GM18873 (cell line): ENCODE results near the gene GRID2IP.
"Not testable (repeated sequence)": the region's sequence is repeated elsewhere in the genome, so short reads cannot be mapped to it uniquely, and the experiment has no call there.

ENCODE experiments used
- ATAC-seq: cut with Tn5 transposase; IDR thresholded peaks from one replicate; pipeline ENCODE4 v1.9.1; 2021; ENCODE audit warnings: mild to moderate bottlenecking, moderate library complexity, moderate number of reproducible peaks; ENCODE audit not compliant: unreplicated experiment, low FRiP score

GRID2IP gene

GRCh38 chr7:6495597-6496262 lies 55.5 kb downstream of the GRID2IP start:
- no peak for ATAC-seq

- no peak for ATAC-seq
Measured at GRCh38 chr7:6494365-6494764, 56.9 kb downstream of the GRID2IP start.

- ATAC-seq: no peak
Measured at GRCh38 chr7:6491194-6491593, 60.1 kb downstream of the GRID2IP start.

GRCh38 chr7:6489612-6490011 lies 61.6 kb downstream of the GRID2IP start:
- no peak for ATAC-seq

GRCh38 chr7:6487184-6487545 lies 64.1 kb downstream of the GRID2IP start:
- ATAC-seq: no peak

GRCh38 chr7:6486438-6487183 lies 64.7 kb downstream of the GRID2IP start:
- no peak for ATAC-seq

- no peak for ATAC-seq
Measured at GRCh38 chr7:6482743-6483119, 68.5 kb downstream of the GRID2IP start.

GRCh38 chr7:6482307-6482706 lies 69.0 kb downstream of the GRID2IP start:
- no peak for ATAC-seq

GRCh38 chr7:6481445-6481844 lies 69.8 kb downstream of the GRID2IP start:
- no peak for ATAC-seq

- no peak for ATAC-seq
Measured at GRCh38 chr7:6480323-6480660, 71.0 kb downstream of the GRID2IP start.

GRCh38 chr7:6479067-6479466 lies 72.2 kb downstream of the GRID2IP start:
- no peak for ATAC-seq

GRCh38 chr7:6478186-6478585 lies 73.1 kb downstream of the GRID2IP start:
- no peak for ATAC-seq

GRCh38 chr7:6477318-6477660 lies 74.0 kb downstream of the GRID2IP start:
- ATAC-seq: no peak

GRCh38 chr7:6476596-6477317 lies 74.5 kb downstream of the GRID2IP start:
- no peak for ATAC-seq

GRCh38 chr7:6475433-6476186 lies 75.7 kb downstream of the GRID2IP start:
- no peak for ATAC-seq

GRCh38 chr7:6465862-6466261 lies 85.4 kb downstream of the GRID2IP start:
- ATAC-seq: no peak

GRCh38 chr7:6463609-6464008 lies 87.7 kb downstream of the GRID2IP start:
- ATAC-seq: not testable (repeated sequence)

GRCh38 chr7:6461946-6462550 lies 89.2 kb downstream of the GRID2IP start:
- no peak for ATAC-seq

GRCh38 chr7:6460990-6461584 lies 90.2 kb downstream of the GRID2IP start:
- ATAC-seq: no peak

GRCh38 chr7:6460303-6460702 lies 91.0 kb downstream of the GRID2IP start:
- ATAC-seq: no peak
